Common myeloid progenitor, CD34-positive (primary cell): Measurements from ENCODE around the gene METAP2.

ENCODE experiments used
- CTCF ChIA-PET: fragments of 350-600 bp; sonication (Branson Sonifier 250); formaldehyde crosslinking; loops from one replicate; lab custom pipeline; 2021; ENCODE audit warnings: antibody characterized with exemption; lab: Charles Lee
- POLR2A ChIA-PET: fragments of 350-600 bp; sonication (Branson Sonifier 250); formaldehyde crosslinking; loops from one replicate; lab custom pipeline; 2021; ENCODE audit warnings: antibody characterized with exemption; lab: Charles Lee
- DNase-seq, 3 donors: peaks; one replicate each; pipeline versions ENCODE4 v3.0.0 to v3.0.0-alpha.2; 2013
- H3K27ac ChIP-seq, 2 experiments: 1 replicate in 1 of 2; 2 replicates in 1 of 2; pipeline ENCODE4 v1.7.0; 2013; ENCODE audit warnings: inconsistent platforms in 2 of 2, low read length in 2 of 2, mild to moderate bottlenecking in 2 of 2, low read depth in 1 of 2, moderate library complexity in 1 of 2; ENCODE audit not compliant: severe bottlenecking in 2 of 2, insufficient read depth in 1 of 2, poor library complexity in 1 of 2
- H3K27me3 ChIP-seq, 5 experiments: replicated peaks in 2 of 5; 1 replicate in 3 of 5; 2 replicates in 2 of 5; pipeline versions ENCODE4 v1.6.1 to v1.7.0; 2013; ENCODE audit warnings: low read length in 4 of 5, mild to moderate bottlenecking in 2 of 5, moderate library complexity in 2 of 5, inconsistent platforms in 1 of 5; ENCODE audit not compliant: insufficient read depth in 5 of 5, control insufficient read depth in 4 of 5
- H3K36me3 ChIP-seq, 4 experiments: 1 replicate in 2 of 4; 2 replicates in 2 of 4; pipeline versions ENCODE4 v1.6.1 to v1.7.0; 2013; ENCODE audit warnings: low read length in 3 of 4, control low read depth in 1 of 4, mild to moderate bottlenecking in 1 of 4; ENCODE audit not compliant: control insufficient read depth in 4 of 4, insufficient read depth in 4 of 4
- H3K4me1 ChIP-seq, 4 experiments: 1 replicate in 3 of 4; 2 replicates in 1 of 4; pipeline versions ENCODE4 v1.6.1 to v1.7.1; 2013; ENCODE audit warnings: low read length in 3 of 4, mild to moderate bottlenecking in 3 of 4, control low read depth in 1 of 4, inconsistent platforms in 1 of 4, moderate library complexity in 1 of 4; ENCODE audit not compliant: control insufficient read depth in 4 of 4, insufficient read depth in 4 of 4; ENCODE audit errors: control extremely low read depth in 1 of 4
- H3K4me3 ChIP-seq, 7 experiments: 1 replicate in 4 of 7; 2 replicates in 3 of 7; pipeline versions ENCODE4 v1.5.1 to v1.7.0; 2013; ENCODE audit warnings: mild to moderate bottlenecking in 7 of 7, low read length in 6 of 7, moderate library complexity in 6 of 7, inconsistent platforms in 2 of 7, low read depth in 2 of 7, control low read depth in 1 of 7; ENCODE audit not compliant: insufficient read depth in 4 of 7, control insufficient read depth in 1 of 7; ENCODE audit errors: extremely low read depth in 1 of 7
- H3K9me3 ChIP-seq, 5 experiments: 1 replicate in 4 of 5; 2 replicates in 1 of 5; pipeline versions ENCODE4 v1.6.1 to v1.7.1; 2013; ENCODE audit warnings: low read length in 4 of 5, mild to moderate bottlenecking in 2 of 5, inconsistent platforms in 1 of 5, low read depth in 1 of 5, moderate library complexity in 1 of 5; ENCODE audit not compliant: control insufficient read depth in 4 of 5, insufficient read depth in 2 of 5; ENCODE audit errors: control extremely low read depth in 1 of 5
- WGBS: methylation state at CpG from one replicate; pipeline ENCODE4 v1.1.5; 2013; ENCODE audit not compliant: insufficient coverage; 5-methylcytosine and 5-hydroxymethylcytosine counted together

METAP2 gene

DNA sequence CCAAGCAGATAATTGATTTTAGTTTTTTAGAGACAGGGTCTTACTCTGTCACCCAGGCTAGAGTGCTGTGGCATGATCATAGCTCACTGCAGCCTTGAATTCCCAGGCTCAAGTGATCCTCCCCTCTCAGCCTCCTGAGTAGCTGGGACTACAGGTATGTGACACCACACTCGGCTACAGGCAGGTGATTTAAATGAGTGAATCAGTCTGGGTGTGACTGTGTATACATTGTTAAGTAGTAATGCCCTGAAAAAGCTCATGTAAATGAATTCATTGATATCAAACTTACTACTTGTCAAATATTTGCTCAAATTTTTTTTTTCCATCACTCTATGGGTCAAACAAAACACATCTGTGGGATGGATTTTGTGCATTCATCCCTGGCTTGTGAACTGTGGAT, 83.7 kb downstream of the METAP2 start:
- peaks cover 0 to 23% (median 12%) of the 10 kb centered on the region in 4 experiments for H3K4me1 ChIP-seq
- H3K36me3 ChIP-seq: no peaks in the 10 kb centered on the region
- H3K27me3 ChIP-seq: no peaks in the 10 kb centered on the region
- DNase-seq: no peak
- H3K27ac ChIP-seq: no peak overlapping the region
- CTCF ChIA-PET: interaction anchor here (0.8 kb wide), 1 partner anchor 14 kb away, joined by 3 read pairs; no protein-coding TSS in a partner anchor
- no peak overlapping the region for H3K4me3 ChIP-seq
- POLR2A ChIA-PET: no interaction called here
- WGBS: no CpG with 5 or more reads among the region's 1 CpG
- H3K9me3 ChIP-seq: no peaks in the 10 kb centered on the region
